ENCODE results near the gene LRP11.
A peak's percentile ranks its signal among the peaks of the same experiment; 100 is the strongest.
"Not testable (repeated sequence)": the region's sequence is repeated elsewhere in the genome, so short reads cannot be mapped to it uniquely, and the experiment has no call there.

Gene LRP11

GRCh38 chr6:149863698-149864577, at the start of gene LRP11:
Gene LRP11 (minus strand): TSS chr6:149864359. CDS start chr6:149864020, 339 bp downstream.
- peak; percentile 70 to 76 (median 70) for DNase-seq (ENCODE audit: low read depth in 3 of 3)

GRCh38 chr6:149913540-149914240, 49.5 kb upstream of the LRP11 start:
- no peak for DNase-seq (ENCODE audit: low read depth in 3 of 3)

- DNase-seq (ENCODE audit: low read depth in 3 of 3), result no peak
These were observed 48.9 kb upstream of the LRP11 start for GRCh38 chr6:149913085-149913484.

- DNase-seq (ENCODE audit: low read depth in 3 of 3), result not testable (repeated sequence)
These were observed 48.5 kb upstream of the LRP11 start for GRCh38 chr6:149912680-149913079.

- no peak for DNase-seq (ENCODE audit: low read depth in 3 of 3)
These were observed 46.6 kb upstream of the LRP11 start for GRCh38 chr6:149910721-149911151.

- DNase-seq (ENCODE audit: low read depth in 3 of 3), result no peak
These were observed 45.7 kb upstream of the LRP11 start for GRCh38 chr6:149909701-149910470.

GRCh38 chr6:149908480-149908879, 44.3 kb upstream of the LRP11 start:
- DNase-seq (ENCODE audit: low read depth in 3 of 3), result not testable (repeated sequence)

GRCh38 chr6:149907317-149907716, 43.2 kb upstream of the LRP11 start:
- DNase-seq (ENCODE audit: low read depth in 3 of 3), result no peak

GRCh38 chr6:149906405-149906804, 42.2 kb upstream of the LRP11 start:
- DNase-seq (ENCODE audit: low read depth in 3 of 3), result no peak

GRCh38 chr6:149905911-149906371, 41.8 kb upstream of the LRP11 start:
- no peak for DNase-seq (ENCODE audit: low read depth in 3 of 3)

- DNase-seq (ENCODE audit: low read depth in 3 of 3), result no peak
These were observed 41.3 kb upstream of the LRP11 start for GRCh38 chr6:149905371-149905910.

GRCh38 chr6:149904661-149905370, 40.7 kb upstream of the LRP11 start:
- no peak for DNase-seq (ENCODE audit: low read depth in 3 of 3)

- no peak for DNase-seq (ENCODE audit: low read depth in 3 of 3)
These were observed 39.9 kb upstream of the LRP11 start for GRCh38 chr6:149903938-149904611.

- DNase-seq (ENCODE audit: low read depth in 3 of 3), result no peak
These were observed 37.4 kb upstream of the LRP11 start for GRCh38 chr6:149901444-149902140.

GRCh38 chr6:149900620-149901443, 36.7 kb upstream of the LRP11 start:
- no peak for DNase-seq (ENCODE audit: low read depth in 3 of 3)

- DNase-seq (ENCODE audit: low read depth in 3 of 3), result no peak
These were observed 35.9 kb upstream of the LRP11 start for GRCh38 chr6:149899926-149900619.

GRCh38 chr6:149899486-149899885, 35.3 kb upstream of the LRP11 start:
- no peak for DNase-seq (ENCODE audit: low read depth in 3 of 3)

- DNase-seq (ENCODE audit: low read depth in 3 of 3), result no peak
These were observed 34.8 kb upstream of the LRP11 start for GRCh38 chr6:149898966-149899365.
